ENCODE results near the gene KDM4B.

The KDM4B gene

DNA sequence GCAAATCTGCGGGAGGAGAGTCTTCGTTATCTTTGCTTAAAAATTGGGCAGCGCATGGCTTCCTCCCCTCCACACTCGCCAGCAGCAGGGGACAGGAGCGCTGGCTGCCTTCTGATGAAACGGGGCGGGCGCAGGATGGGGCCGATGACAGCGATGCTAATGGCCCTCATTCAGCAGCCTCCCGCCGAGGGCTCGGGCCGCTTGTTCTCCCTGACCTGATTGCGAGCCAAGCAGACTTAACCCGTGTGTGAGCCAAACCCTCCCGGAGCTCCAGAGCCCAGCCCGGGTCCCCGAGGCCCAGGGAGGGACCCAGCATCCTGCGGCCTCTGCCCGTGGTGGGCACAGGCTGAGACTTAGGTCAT lies 90.3 kb downstream of the KDM4B start:
- TF ChIP-seq, protein P1, sequence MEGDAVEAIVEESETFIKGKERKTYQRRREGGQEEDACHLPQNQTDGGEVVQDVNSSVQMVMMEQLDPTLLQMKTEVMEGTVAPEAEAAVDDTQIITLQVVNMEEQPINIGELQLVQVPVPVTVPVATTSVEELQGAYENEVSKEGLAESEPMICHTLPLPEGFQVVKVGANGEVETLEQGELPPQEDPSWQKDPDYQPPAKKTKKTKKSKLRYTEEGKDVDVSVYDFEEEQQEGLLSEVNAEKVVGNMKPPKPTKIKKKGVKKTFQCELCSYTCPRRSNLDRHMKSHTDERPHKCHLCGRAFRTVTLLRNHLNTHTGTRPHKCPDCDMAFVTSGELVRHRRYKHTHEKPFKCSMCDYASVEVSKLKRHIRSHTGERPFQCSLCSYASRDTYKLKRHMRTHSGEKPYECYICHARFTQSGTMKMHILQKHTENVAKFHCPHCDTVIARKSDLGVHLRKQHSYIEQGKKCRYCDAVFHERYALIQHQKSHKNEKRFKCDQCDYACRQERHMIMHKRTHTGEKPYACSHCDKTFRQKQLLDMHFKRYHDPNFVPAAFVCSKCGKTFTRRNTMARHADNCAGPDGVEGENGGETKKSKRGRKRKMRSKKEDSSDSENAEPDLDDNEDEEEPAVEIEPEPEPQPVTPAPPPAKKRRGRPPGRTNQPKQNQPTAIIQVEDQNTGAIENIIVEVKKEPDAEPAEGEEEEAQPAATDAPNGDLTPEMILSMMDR (IDR thresholded peaks at IDR 0.05), result no peak
- no peak for DNase-seq (ENCODE audit: low spot score)
- H3K4me3 ChIP-seq, result peak overlapping the region; percentile 49
- H3K27ac ChIP-seq, result no peak overlapping the region

- no peak overlapping the region for H3K4me3 ChIP-seq
- no peak for DNase-seq (ENCODE audit: low spot score)
- no peak overlapping the region for H3K27ac ChIP-seq
- TF ChIP-seq, protein P1 (IDR thresholded peaks at IDR 0.05), result no peak
These were observed 90.9 kb downstream of the KDM4B start for GRCh38 chr19:5059793-5060192.

DNA sequence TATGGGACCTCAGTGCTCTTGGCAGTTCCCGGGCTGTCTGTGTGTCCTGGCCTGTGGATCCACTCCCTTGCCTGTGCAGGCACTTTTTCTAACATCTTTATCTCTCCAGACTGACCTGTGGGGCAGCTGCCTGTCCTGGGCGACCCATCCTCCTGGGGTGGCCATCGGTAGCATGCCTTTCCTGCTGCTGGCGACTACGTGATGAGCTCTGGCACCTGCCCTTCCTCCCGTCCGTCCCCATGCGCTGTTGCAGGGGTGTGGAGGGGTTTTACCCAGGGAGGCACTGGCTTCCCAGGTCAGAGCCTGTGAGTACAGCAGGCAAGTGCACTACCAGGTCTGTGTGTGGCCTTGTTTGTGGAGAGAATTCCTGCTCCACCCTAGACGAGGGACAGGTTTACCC lies 93.3 kb downstream of the KDM4B start:
- no peak for DNase-seq (ENCODE audit: low spot score)
- TF ChIP-seq, protein P1 (IDR thresholded peaks at IDR 0.05), result no peak
- no peak overlapping the region for H3K27ac ChIP-seq
- H3K4me3 ChIP-seq, result no peak overlapping the region

DNA sequence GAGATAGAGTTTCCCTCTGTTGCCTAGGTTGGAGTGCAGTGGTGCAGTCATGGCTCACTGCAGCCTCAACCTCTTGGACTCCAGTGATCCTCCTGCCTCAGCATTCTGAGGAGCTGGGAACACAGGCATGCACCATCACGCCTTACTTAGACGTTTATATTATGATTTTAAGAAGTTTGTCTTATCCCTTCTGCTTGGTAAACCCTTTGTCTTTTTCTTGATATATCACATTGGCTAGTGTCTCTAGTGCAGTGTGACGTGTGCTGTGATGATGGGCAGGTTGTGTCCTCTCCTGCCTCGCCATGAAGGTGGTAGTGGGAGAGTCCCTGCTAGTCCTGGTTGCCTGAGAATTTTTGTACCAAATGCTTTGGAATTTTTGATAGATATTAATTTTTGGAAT lies 93.9 kb downstream of the KDM4B start:
- H3K27ac ChIP-seq, result no peak overlapping the region
- DNase-seq (ENCODE audit: low spot score), result no peak
- TF ChIP-seq, protein P1 (IDR thresholded peaks at IDR 0.05), result no peak

GRCh38 chr19:5063873-5064645 lies 95.1 kb downstream of the KDM4B start:
- no peak for DNase-seq (ENCODE audit: low spot score)
- Histone ChIP-seq H3K27ac (no peak overlapping the region), H3K4me3 (no peak overlapping the region)
- TF ChIP-seq, protein P1 (IDR thresholded peaks at IDR 0.05), result no peak

More for the DNA sequence above, 93.9 kb downstream of the KDM4B start:
- H3K4me3 ChIP-seq, result no peak overlapping the region

DNA sequence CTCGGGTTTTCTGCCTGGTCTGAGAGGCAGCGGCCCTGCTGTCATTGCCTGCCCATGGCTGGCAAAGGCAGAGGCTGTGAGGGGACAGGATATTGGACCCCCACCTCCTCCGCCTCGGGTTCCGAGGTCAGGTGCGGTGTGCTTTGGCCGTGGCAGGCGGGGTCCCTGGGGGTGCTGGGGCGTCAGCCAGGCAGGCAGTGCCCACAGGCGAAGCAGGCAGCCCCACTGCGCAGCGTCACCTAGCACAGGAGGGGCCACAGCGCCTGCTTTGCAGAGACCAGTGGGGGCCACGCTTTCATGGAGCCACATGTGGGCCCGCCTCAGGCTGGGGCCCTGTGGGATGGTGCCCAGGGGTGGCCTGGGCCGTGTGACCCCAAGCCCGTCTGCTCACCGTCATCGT lies 96.0 kb downstream of the KDM4B start:
- DNase-seq (ENCODE audit: low spot score), result no peak
- H3K27ac ChIP-seq, result no peak overlapping the region
- H3K4me3 ChIP-seq, result no peak overlapping the region
- TF ChIP-seq, protein P1 (IDR thresholded peaks at IDR 0.05), result no peak

GRCh38 chr19:5065663-5066093 lies 96.8 kb downstream of the KDM4B start:
- no peak for DNase-seq (ENCODE audit: low spot score)
- TF ChIP-seq, protein P1 (IDR thresholded peaks at IDR 0.05), result no peak
- no peak overlapping the region for H3K27ac ChIP-seq
- no peak overlapping the region for H3K4me3 ChIP-seq
